Fibroblast of lung (primary cell): Measurements from ENCODE around the gene KCNMA1. TPM values are rescaled to one million over a fixed set of nuclear protein-coding genes. Genes with fewer than 3 reads are reported as not detected.

Experiments used
- DNase-seq, 2 donors: peaks; one replicate each; pipeline versions ENCODE4 v3.0.0 to v3.0.0-alpha.2; 2010; ENCODE audit warnings: low read depth in 2 of 2
- H2AFZ ChIP-seq: 2 replicates; pipeline ENCODE4 v1.5.1; 2012; ENCODE audit warnings: low read length, control low read depth, inconsistent platforms
- H3K27ac ChIP-seq: 2 replicates; pipeline ENCODE4 v1.5.1; 2011; ENCODE audit warnings: low read length, control low read depth; ENCODE audit not compliant: insufficient read depth
- H3K27me3 ChIP-seq: 2 replicates; pipeline ENCODE4 v1.5.1; 2011; ENCODE audit warnings: mild to moderate bottlenecking, low read length; ENCODE audit not compliant: control insufficient read depth, insufficient read depth
- H3K36me3 ChIP-seq: 2 replicates; pipeline ENCODE4 v1.5.1; 2011; ENCODE audit warnings: low read length; ENCODE audit not compliant: control insufficient read depth, insufficient read depth
- H3K4me1 ChIP-seq: 2 replicates; pipeline ENCODE4 v1.5.1; 2011; ENCODE audit warnings: low read length; ENCODE audit not compliant: control insufficient read depth, insufficient read depth; ENCODE audit errors: extremely low read depth
- H3K4me2 ChIP-seq: 2 replicates; pipeline ENCODE4 v1.5.1; 2011; ENCODE audit warnings: low read length, control low read depth; ENCODE audit not compliant: insufficient read depth; ENCODE audit errors: extremely low read depth
- H3K4me3 ChIP-seq, 4 experiments: fragments of 200-600 bp in 1 of 4; sonication (generic) in 1 of 4; replicated peaks in 1 of 4; 2 replicates each; pipeline ENCODE4 v1.5.1; 2011 to 2016; ENCODE audit warnings: low read length in 4 of 4, low read depth in 3 of 4, mild to moderate bottlenecking in 3 of 4, control low read depth in 2 of 4, inconsistent platforms in 1 of 4, mixed read lengths in 1 of 4; ENCODE audit not compliant: insufficient read depth in 1 of 4; ENCODE audit errors: control extremely low read depth in 1 of 4
- H3K79me2 ChIP-seq: 2 replicates; pipeline ENCODE4 v1.5.1; 2012; ENCODE audit warnings: mild to moderate bottlenecking, low read length, inconsistent platforms; ENCODE audit not compliant: control insufficient read depth, insufficient read depth
- H3K9ac ChIP-seq: 2 replicates; pipeline ENCODE4 v1.5.1; 2011; ENCODE audit warnings: mild to moderate bottlenecking, low read length, control low read depth; ENCODE audit not compliant: insufficient read depth
- H3K9me3 ChIP-seq: 2 replicates; pipeline ENCODE4 v1.5.1; 2012; ENCODE audit warnings: low read depth, low read length; ENCODE audit not compliant: control insufficient read depth, insufficient read depth
- H4K20me1 ChIP-seq: 2 replicates; pipeline ENCODE4 v1.5.1; 2011; ENCODE audit warnings: low read length; ENCODE audit not compliant: control insufficient read depth, insufficient read depth; ENCODE audit errors: extremely low read depth
- EZH2 ChIP-seq: IDR thresholded peaks from 2 replicates; pipeline ENCODE4 v1.5.1; 2012; ENCODE audit warnings: low read length, control low read depth, mild to moderate bottlenecking; ENCODE audit errors: missing control alignments
- polyA plus RNA-seq, 2 donors: library from polyadenylated mRNA; depleted of rRNA in 1 of 2; stranded (reverse) in 1 of 2; unstranded in 1 of 2; fragments of >200 nt; gene quantifications; 2 replicates each; pipeline ENCODE4 v1.2.1, GENCODE V29; 2011 to 2012; ENCODE audit warnings: missing spikeins in 1 of 2
- total RNA-seq: library from RNA; depleted of rRNA; stranded (reverse); fragments of >200 nt; gene quantifications from 2 replicates; pipeline ENCODE4 v1.2.1, GENCODE V29; 2014
- TF ChIP-seq, protein P1 (sequence below), 2 donors: IDR thresholded peaks in 1 of 2; conservative IDR thresholded peaks in 1 of 2; 1 replicate in 1 of 2; 2 replicates in 1 of 2; pipeline ENCODE4 v1.5.1; 2011 to 2012; ENCODE audit warnings: low read length in 2 of 2, control low read depth in 1 of 2, inconsistent platforms in 1 of 2, low read depth in 1 of 2, mild to moderate bottlenecking in 1 of 2

The KCNMA1 gene
- total and polyA plus RNA-seq, 2 donors (not counting 1 experiment from before 2014, with no cell fraction given), result 31.0 to 138 TPM

DNA sequence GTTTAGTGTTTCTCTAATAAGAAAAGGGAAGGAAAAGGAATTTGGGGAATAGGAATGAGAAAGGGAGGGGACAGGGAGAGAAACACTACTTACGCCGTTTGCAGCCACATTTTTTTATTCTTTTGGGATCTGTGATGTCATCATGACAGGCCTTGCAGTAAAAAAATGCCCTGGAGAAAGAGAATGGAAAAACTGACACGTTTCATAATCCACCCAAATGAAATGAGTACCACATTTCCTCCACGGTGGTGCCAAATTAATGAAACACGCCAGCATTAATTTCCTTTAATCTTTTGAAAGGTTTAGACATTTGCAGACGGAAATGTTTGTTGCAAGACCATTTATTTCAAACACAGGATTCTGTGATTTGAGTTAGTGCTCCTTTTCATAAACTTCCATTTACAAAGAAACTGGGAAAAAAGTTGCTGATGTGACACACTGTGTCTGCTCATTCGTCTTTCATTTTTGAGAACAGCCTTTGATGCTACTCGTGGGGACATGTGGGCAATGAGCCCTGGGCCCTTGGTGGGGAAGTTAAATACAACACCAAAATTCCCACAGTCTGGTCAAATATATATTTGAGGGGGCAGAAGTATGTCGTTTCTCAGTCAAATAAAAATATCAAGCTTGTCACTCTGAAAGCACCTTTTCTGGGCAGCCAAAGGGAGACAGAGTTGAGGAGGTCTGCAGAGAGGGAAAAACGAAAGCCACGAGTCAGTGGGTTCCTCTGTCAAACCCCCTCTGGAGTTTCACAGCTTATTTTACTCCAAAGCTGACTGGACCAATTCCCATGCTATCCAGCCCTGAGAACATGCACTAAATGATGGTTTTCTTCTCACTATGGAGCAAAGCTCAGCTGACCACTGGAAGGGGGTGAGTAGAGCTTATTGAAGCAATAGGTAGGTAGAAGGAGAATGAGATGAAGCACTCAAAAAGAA is 625.5 kb downstream of the KCNMA1 start:
- no peaks in the 10 kb centered on the region for H3K79me2 ChIP-seq
- no peak overlapping the region for H3K27ac ChIP-seq
- no peaks in the 10 kb centered on the region for H3K9me3 ChIP-seq
- no peaks in the 10 kb centered on the region for H3K27me3 ChIP-seq
- H3K4me3 ChIP-seq, result no peak overlapping the region
- no peak overlapping the region for H2AFZ ChIP-seq
- H3K36me3 ChIP-seq, result no peaks in the 10 kb centered on the region
- H3K9ac ChIP-seq, result no peak overlapping the region
- H3K4me2 ChIP-seq, result peak overlapping the region; percentile 21
- no peak for DNase-seq
- peaks cover 10% of the 10 kb centered on the region for H3K4me1 ChIP-seq
- TF ChIP-seq, protein P1, sequence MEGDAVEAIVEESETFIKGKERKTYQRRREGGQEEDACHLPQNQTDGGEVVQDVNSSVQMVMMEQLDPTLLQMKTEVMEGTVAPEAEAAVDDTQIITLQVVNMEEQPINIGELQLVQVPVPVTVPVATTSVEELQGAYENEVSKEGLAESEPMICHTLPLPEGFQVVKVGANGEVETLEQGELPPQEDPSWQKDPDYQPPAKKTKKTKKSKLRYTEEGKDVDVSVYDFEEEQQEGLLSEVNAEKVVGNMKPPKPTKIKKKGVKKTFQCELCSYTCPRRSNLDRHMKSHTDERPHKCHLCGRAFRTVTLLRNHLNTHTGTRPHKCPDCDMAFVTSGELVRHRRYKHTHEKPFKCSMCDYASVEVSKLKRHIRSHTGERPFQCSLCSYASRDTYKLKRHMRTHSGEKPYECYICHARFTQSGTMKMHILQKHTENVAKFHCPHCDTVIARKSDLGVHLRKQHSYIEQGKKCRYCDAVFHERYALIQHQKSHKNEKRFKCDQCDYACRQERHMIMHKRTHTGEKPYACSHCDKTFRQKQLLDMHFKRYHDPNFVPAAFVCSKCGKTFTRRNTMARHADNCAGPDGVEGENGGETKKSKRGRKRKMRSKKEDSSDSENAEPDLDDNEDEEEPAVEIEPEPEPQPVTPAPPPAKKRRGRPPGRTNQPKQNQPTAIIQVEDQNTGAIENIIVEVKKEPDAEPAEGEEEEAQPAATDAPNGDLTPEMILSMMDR (conservative IDR thresholded peaks at IDR 0.05 in 1 of 2, IDR thresholded peaks at IDR 0.05 in 1 of 2; ENCODE audit: low read depth in 1 of 2, low read length in 2 of 2), result no peak
- TF ChIP-seq EZH2, result no peak
- no peaks in the 10 kb centered on the region for H4K20me1 ChIP-seq

DNA sequence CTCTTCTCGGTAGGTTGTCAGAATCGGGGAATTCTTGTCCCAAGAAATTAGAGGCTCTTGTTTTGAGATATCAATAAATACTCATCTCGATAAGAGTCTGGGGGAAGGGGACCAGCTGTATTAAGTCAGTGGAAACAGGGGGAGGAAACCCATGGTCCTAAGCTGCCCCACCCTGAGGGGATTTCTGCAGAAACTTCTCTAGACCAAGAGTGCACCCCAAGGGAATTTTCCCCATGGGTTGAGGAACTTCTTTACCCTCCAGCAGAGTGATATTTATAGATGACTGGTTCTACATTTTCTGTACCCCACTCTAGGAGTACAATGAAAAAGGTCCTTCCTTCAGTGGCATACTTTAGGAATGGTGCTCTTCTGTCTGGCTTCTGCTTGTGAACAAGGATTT is 627.2 kb downstream of the KCNMA1 start:
- Histone ChIP-seq H3K79me2 (no peaks in the 10 kb centered on the region), H4K20me1 (no peaks in the 10 kb centered on the region), H3K27me3 (no peaks in the 10 kb centered on the region), H3K36me3 (no peaks in the 10 kb centered on the region), H3K4me3 (no peak overlapping the region), H3K4me1 (peaks cover 10% of the 10 kb centered on the region), H2AFZ (no peak overlapping the region), H3K4me2 (no peak overlapping the region), H3K9ac (no peak overlapping the region), H3K9me3 (no peaks in the 10 kb centered on the region), H3K27ac (no peak overlapping the region)
- TF ChIP-seq, protein P1 (conservative IDR thresholded peaks at IDR 0.05 in 1 of 2, IDR thresholded peaks at IDR 0.05 in 1 of 2; ENCODE audit: low read depth in 1 of 2, low read length in 2 of 2), result no peak
- no peak for TF ChIP-seq EZH2
- DNase-seq, result no peak

DNA sequence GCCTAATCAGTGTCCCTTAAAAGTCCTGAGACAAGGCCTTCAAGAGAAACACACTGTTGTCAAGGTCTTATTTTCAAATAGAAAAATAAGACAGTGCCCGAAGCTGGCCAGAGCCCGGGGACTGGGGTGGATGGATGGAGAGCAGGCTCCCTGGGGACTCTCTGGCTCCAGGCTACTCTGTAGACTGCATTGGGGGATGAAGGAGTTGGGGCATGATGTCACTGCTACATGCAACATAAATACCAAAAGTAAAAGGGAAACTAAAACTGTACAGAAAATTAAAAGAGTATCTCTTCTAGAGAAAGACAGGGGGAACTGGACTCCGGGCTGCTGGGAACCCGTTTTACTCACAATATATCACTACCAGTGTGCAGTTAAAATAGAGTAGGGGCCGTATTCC is 629.8 kb downstream of the KCNMA1 start:
- TF ChIP-seq, protein P1 (conservative IDR thresholded peaks at IDR 0.05 in 1 of 2, IDR thresholded peaks at IDR 0.05 in 1 of 2; ENCODE audit: low read depth in 1 of 2, low read length in 2 of 2), result no peak
- no peak for TF ChIP-seq EZH2
- H3K27ac ChIP-seq, result no peak overlapping the region
- peaks cover 6% of the 10 kb centered on the region for H3K4me1 ChIP-seq
- H3K9ac ChIP-seq, result no peak overlapping the region
- no peaks in the 10 kb centered on the region for H3K27me3 ChIP-seq
- no peak overlapping the region for H2AFZ ChIP-seq
- no peak overlapping the region for H3K4me3 ChIP-seq
- H3K36me3 ChIP-seq, result no peaks in the 10 kb centered on the region
- H4K20me1 ChIP-seq, result no peaks in the 10 kb centered on the region
- no peak overlapping the region for H3K4me2 ChIP-seq
- H3K9me3 ChIP-seq, result no peaks in the 10 kb centered on the region
- H3K79me2 ChIP-seq, result no peaks in the 10 kb centered on the region
- DNase-seq, result no peak
